OCI-LY1 (cell line): ENCODE data around the gene NOXO1.

Experiments
- EZH2 ChIP-seq: fragments of 200-600 bp; sonication (generic), shearing (Covaris generic); IDR thresholded peaks from 2 replicates; pipeline ENCODE4 v1.8.0; 2017; ENCODE audit warnings: borderline replicate concordance, mixed run types, mild to moderate bottlenecking, antibody characterized with exemption, low read length, moderate library complexity, mixed read lengths
- TF ChIP-seq, protein P1 (sequence below): fragments of 200-600 bp; sonication (generic), shearing (Covaris generic); IDR thresholded peaks from 2 replicates; pipeline ENCODE4 v1.5.1; 2017; ENCODE audit warnings: mild to moderate bottlenecking, antibody characterized with exemption, low read length, moderate library complexity, mixed read lengths

DNA sequence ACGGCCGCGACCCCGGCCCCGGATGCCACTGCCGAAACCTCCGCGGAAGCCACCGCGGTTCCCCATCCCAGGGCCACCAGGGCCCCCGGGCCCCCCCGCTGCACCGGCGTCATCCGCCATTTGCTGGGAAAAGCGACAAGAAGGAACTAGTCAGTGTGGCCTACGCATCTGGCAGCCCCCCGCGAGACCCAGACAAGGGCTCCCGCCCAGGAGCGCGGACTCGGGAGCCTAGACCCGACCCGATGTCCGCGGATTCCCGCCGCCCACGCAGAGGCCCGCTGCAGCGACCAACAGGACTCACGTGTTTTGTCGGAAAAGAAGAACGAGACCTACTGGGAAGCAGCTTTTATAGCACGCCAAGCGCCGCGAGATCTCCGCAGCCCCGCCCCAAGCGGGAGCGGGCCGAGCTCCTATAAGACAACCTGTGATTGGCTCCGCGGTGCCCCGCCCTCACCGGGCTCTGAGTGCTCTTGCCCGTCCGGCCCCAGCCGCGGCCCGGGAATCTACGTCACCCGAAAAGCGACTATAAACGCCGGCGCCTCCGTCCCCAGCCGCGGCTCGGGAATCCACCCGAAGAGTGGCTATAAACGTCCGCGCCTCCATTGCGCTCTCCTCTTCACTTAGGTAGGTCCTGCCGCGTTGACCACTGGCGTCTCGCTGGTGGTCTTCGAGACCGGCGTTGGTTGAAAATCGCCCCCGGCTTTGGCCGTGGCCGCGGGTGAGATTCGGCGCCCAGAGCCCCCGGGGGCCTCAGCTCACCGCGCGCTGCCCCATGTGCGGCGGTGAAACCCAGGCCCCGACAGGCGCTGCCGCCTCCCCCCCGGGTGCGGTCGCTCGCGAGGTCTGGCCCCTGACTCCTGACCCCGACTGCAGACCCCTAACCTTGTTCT lies 16.5 kb downstream of the NOXO1 start, which contains the start of gene RPS2:
- TF ChIP-seq EZH2 = no peak
- TF ChIP-seq, protein P1, sequence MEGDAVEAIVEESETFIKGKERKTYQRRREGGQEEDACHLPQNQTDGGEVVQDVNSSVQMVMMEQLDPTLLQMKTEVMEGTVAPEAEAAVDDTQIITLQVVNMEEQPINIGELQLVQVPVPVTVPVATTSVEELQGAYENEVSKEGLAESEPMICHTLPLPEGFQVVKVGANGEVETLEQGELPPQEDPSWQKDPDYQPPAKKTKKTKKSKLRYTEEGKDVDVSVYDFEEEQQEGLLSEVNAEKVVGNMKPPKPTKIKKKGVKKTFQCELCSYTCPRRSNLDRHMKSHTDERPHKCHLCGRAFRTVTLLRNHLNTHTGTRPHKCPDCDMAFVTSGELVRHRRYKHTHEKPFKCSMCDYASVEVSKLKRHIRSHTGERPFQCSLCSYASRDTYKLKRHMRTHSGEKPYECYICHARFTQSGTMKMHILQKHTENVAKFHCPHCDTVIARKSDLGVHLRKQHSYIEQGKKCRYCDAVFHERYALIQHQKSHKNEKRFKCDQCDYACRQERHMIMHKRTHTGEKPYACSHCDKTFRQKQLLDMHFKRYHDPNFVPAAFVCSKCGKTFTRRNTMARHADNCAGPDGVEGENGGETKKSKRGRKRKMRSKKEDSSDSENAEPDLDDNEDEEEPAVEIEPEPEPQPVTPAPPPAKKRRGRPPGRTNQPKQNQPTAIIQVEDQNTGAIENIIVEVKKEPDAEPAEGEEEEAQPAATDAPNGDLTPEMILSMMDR = no peak; the same call in 1 of the 2 replicates
